ENCODE results near the gene PDLIM7. TPM values are rescaled to one million over a fixed set of nuclear protein-coding genes. Genes with fewer than 3 reads are reported as not detected.

The PDLIM7 gene
- polyA plus RNA-seq, 1 of the 3 experiments (the other 2 are of a cell fraction): 206 TPM

DNA sequence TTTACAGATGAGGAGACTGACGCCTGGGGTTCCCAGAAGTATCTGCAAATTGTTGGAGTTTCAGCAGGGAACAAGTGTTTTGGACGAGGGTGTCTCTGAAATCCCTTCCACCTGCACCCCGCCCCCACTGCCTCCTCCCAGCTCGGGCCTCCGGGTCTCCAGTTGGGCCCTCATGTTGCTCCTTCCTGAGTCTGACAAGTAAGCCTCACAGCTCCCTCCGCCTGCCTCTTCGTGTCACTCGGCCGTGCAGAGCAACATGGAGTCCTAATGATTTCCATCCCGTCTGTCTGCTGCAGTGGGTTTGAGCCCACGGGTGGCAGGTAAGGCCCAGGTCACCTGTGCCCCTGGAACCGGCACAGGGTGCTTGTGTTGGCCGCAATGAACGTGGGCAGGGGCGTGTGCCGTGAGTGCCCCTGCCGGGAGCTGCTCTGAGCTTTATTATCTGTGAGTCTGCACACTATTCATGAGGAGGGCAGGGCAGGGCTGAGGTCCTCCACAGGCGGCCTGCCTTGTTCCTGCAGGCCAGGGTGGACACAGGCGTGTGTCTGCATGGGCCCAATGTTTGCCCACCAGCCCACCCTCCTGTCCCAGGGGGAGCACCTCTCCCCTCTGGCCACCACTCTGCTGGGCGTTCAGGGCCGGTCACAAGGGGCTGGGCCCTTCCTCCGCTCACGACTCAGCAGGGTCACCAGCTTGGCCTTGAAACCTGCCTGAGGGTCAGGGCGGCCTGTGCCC, 6.1 kb upstream of the PDLIM7 start:
- peaks cover 6% of the 10 kb centered on the region for H3F3A ChIP-seq (replicated peaks; ENCODE audit: insufficient read depth)
- ChIA-PET CTCF (interaction anchor here (0.8 to 15.9 kb wide), 9 partner anchors 9 to 135 kb away, joined by 3 to 228 read pairs (median 19); partner anchors contain the start of gene PRR7), POLR2A (no interaction called here)
- H3K9ac ChIP-seq: no peak overlapping the region
- no peaks in the 10 kb centered on the region for H3K27me3 ChIP-seq (ENCODE audit: insufficient read depth)
- no peaks in the 10 kb centered on the region for H3K9me2 ChIP-seq
- H3K9me3 ChIP-seq: no peaks in the 10 kb centered on the region
- H2AFZ ChIP-seq (ENCODE audit: low read depth): no peak overlapping the region
- no peak for TF ChIP-seq MEF2A (IDR thresholded peaks at IDR 0.05; ENCODE audit: borderline replicate concordance, low read depth)
- TF ChIP-seq MXI1 (IDR thresholded peaks at IDR 0.05; ENCODE audit: low read depth, low read length): no peak
- TF ChIP-seq USF1 (IDR thresholded peaks at IDR 0.05; ENCODE audit: borderline replicate concordance, low read depth): no peak
- no peak for TF ChIP-seq TEAD4 (IDR thresholded peaks at IDR 0.05; ENCODE audit: borderline replicate concordance, insufficient read depth)
- no peak for TF ChIP-seq CTCF (IDR thresholded peaks at IDR 0.05)
- no peak for TF ChIP-seq GABPA (IDR thresholded peaks at IDR 0.05; ENCODE audit: low read depth)
- TF ChIP-seq MAX (IDR thresholded peaks at IDR 0.05; ENCODE audit: low read depth): no peak
- TF ChIP-seq RAD21 (IDR thresholded peaks at IDR 0.05; ENCODE audit: low read length): no peak
- TF ChIP-seq RXRA (IDR thresholded peaks at IDR 0.05; ENCODE audit: borderline replicate concordance, low read depth): no peak
- TF ChIP-seq FOXJ3 (CRISPR knock-in tag; IDR thresholded peaks at IDR 0.05): no peak
- TF ChIP-seq EP300 (IDR thresholded peaks at IDR 0.05; ENCODE audit: borderline replicate concordance in 1 of 2, low read depth in 1 of 2, low read length in 1 of 2): no peak
- WGBS (ENCODE audit: low lambda C conversion rate): 90% methylated on average over 18 of the region's 24 CpGs
- no peak overlapping the region for H3K4me2 ChIP-seq
- H4K20me1 ChIP-seq (ENCODE audit: insufficient read depth): no peaks in the 10 kb centered on the region
- no peaks in the 10 kb centered on the region for H3K36me3 ChIP-seq (replicated peaks in 1 of 2; ENCODE audit: control insufficient read depth in 1 of 2, insufficient read depth in 2 of 2, low read length in 1 of 2)
- no peaks in the 10 kb centered on the region for H3K79me2 ChIP-seq (ENCODE audit: insufficient read depth)
- H3K4me1 ChIP-seq (ENCODE audit: control insufficient read depth in 1 of 2, insufficient read depth in 2 of 2, low read depth in 1 of 2, low read length in 1 of 2): peaks cover 0 to 15% of the 10 kb centered on the region in 2 experiments; a peak in 2 of 4 replicates
- no peak for DNase-seq
- no peak overlapping the region for H3K4me3 ChIP-seq (ENCODE audit: low read depth in 2 of 2, low read length in 1 of 2)
- H3K27ac ChIP-seq (ENCODE audit: low read depth in 2 of 2, low read length in 1 of 2): no peak overlapping the region

DNA sequence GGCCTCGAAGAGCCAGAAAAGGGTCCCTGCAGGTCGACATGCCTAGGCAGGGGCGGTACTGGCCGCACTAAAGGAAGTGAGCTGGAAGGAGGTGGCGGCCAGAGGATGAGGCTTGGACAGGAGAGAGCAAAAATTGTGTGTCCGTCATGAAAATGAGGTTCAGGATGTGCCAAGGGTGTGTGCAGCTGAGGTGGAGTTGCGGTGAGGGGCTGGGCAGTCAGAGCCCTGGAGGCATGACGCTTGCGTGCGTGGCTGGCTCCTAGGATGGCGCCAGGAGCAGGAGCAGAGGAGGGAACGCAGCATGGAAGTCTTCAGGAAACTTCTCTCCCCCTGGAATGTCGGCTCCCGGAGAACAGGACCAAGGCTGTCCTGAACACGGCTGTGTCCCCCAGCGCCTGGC, 5.5 kb upstream of the PDLIM7 start:
- no peaks in the 10 kb centered on the region for H3K79me2 ChIP-seq (ENCODE audit: insufficient read depth)
- no peak overlapping the region for H3K4me2 ChIP-seq
- no peak overlapping the region for H2AFZ ChIP-seq (ENCODE audit: low read depth)
- no peak for TF ChIP-seq NFIC (IDR thresholded peaks at IDR 0.05; ENCODE audit: borderline replicate concordance)
- TF ChIP-seq GABPA (IDR thresholded peaks at IDR 0.05; ENCODE audit: low read depth): no peak
- no peak for TF ChIP-seq PBX3 (IDR thresholded peaks at IDR 0.05)
- TF ChIP-seq TAF1 (IDR thresholded peaks at IDR 0.05; ENCODE audit: borderline replicate concordance, low read depth, low read length): no peak
- no peak for TF ChIP-seq MXI1 (IDR thresholded peaks at IDR 0.05; ENCODE audit: low read depth, low read length)
- TF ChIP-seq CHD2 (IDR thresholded peaks at IDR 0.05; ENCODE audit: low read length, partially characterized antibody): no peak
- no peak for TF ChIP-seq EZH2phosphoT487 (IDR thresholded peaks at IDR 0.05; ENCODE audit: borderline replicate concordance, low read depth)
- no peak for TF ChIP-seq FOXJ3 (CRISPR knock-in tag; IDR thresholded peaks at IDR 0.05)
- TF ChIP-seq JUND (IDR thresholded peaks at IDR 0.05): no peak
- no peaks in the 10 kb centered on the region for H3K36me3 ChIP-seq (replicated peaks in 1 of 2; ENCODE audit: control insufficient read depth in 1 of 2, insufficient read depth in 2 of 2, low read length in 1 of 2)
- no peaks in the 10 kb centered on the region for H3K9me3 ChIP-seq
- H3K4me1 ChIP-seq (ENCODE audit: control insufficient read depth in 1 of 2, insufficient read depth in 2 of 2, low read depth in 1 of 2, low read length in 1 of 2): peaks cover 0 to 21% of the 10 kb centered on the region in 2 experiments; a peak in 2 of 4 replicates
- no peaks in the 10 kb centered on the region for H3K9me2 ChIP-seq
- H3K27ac ChIP-seq (ENCODE audit: low read depth in 2 of 2, low read length in 1 of 2): no peak overlapping the region
- no peaks in the 10 kb centered on the region for H3K27me3 ChIP-seq (ENCODE audit: insufficient read depth)
- WGBS (ENCODE audit: low lambda C conversion rate): 89% methylated on average over 16 of the region's 16 CpGs
- DNase-seq: no peak
- H3K9ac ChIP-seq: no peak overlapping the region
- peaks cover 6% of the 10 kb centered on the region for H3F3A ChIP-seq (replicated peaks; ENCODE audit: insufficient read depth)
- ChIA-PET POLR2A (no interaction called here), CTCF (interaction anchor here (2.0 to 15.9 kb wide), 10 partner anchors 8 to 187 kb away, joined by 4 to 228 read pairs (median 32); partner anchors contain the start of genes DDX41, DOK3 and PRR7)
- no peaks in the 10 kb centered on the region for H4K20me1 ChIP-seq (ENCODE audit: insufficient read depth)
- H3K4me3 ChIP-seq (ENCODE audit: low read depth in 2 of 2, low read length in 1 of 2): no peak overlapping the region
